ENCODE data around the gene CSMD2.

Gene CSMD2

DNA sequence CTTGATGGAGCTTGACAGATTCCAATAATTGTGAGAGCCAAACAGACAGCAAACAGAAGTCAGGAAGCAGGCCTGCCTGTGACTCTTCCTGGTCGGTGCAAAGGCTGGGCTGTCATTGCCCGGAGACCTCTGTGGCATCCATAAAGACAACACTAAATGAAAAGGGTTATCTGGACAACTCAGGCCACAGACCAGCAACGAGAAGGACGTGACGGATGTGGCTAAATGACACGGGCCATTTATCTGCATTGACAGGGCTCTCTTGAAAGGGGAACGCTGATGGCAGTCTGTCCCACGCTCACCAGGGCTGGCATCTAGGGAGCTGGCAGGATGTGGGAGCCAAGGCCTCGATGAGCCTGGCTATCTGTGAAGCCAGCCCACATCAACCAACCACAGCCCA, 266.1 kb downstream of the CSMD2 start:
- no peak for FAIRE-seq

DNA sequence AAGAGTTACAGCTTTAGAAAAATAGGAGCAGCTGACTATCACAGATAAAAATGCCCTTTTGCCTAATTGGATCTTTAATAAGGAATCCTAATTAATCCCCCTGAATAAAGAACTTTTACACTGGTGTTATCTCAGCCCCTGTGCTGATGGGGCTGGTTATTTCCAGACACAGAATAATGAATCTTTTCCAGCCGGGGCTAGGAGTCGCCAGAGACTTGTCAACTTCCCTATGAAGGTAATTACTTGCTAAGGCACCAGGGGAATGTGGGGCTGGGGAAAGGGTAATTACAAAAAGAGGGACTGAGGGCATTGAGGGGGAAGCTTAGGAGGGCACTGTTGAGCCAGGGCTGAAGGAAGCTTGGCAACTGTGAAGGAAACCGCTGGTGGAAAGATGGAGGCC, 266.6 kb downstream of the CSMD2 start:
- no peak for FAIRE-seq

DNA sequence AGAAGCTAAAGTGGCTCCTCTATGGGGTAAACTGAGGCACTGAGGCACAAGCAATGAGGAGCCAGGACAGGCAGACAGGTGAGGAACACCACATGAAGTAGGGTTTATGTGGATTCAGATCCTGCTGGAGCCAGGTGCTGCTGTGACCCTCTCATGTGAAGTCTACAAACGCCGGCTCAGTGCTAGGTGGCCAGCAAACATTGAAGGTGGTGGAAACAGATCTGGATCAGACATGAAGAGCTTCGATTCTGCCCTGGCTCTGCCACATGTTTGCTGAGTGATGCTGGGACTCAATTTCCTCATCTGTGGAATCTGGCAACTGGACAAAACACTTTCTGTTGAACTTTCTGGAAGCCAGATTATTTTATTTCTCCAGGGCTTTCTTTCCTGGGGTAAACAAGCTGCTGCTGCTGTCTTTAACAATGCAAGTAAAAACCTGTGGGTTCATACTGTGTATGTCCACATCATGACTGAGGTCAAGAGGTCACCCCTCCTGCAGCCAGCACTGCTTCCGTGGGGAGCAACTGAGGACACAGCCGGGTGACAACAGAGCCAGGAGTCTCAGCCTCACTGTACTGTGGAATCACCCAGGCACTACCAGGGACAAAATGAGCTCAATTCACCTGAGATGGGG, 267.8 kb downstream of the CSMD2 start:
- no peak for FAIRE-seq

DNA sequence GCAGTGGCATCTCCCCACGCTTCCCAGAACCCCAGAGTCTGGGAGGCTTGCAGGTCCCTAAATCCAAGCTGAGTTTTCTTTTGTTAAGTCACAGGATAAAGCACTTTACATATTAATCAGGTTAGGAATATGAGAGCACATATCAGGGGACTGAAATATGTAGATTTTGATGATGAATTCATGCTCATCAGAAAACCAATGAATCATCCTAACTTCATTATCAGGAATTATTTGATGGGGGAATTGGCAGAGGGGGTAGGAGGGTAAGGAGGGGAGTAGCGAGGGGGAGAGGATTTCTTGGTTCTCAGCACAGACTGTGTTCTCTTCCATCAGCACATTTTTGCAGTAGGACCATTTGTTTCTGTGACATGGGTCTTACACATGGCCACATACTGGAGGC, 269.1 kb downstream of the CSMD2 start:
- FAIRE-seq: no peak

DNA sequence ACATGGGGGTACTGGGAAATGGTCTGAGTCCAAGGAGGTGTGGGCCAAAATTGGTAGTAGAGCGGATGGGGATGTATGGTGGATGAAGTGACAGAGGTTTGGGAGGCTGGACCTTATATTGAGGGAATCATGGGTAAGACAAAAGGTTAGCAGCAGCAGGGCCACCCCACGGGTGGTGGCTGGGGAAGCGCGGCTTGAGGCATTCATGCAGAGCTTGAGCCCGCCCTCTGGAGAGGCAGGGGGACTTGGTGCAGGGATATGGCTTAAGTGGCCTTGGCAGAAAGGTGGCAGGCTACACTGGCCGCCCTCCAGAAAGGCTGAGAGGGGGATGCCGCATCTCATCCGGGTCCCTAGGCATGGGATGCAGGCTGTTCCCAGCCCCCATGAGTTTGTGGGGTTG, 269.6 kb downstream of the CSMD2 start:
- no peak for FAIRE-seq

DNA sequence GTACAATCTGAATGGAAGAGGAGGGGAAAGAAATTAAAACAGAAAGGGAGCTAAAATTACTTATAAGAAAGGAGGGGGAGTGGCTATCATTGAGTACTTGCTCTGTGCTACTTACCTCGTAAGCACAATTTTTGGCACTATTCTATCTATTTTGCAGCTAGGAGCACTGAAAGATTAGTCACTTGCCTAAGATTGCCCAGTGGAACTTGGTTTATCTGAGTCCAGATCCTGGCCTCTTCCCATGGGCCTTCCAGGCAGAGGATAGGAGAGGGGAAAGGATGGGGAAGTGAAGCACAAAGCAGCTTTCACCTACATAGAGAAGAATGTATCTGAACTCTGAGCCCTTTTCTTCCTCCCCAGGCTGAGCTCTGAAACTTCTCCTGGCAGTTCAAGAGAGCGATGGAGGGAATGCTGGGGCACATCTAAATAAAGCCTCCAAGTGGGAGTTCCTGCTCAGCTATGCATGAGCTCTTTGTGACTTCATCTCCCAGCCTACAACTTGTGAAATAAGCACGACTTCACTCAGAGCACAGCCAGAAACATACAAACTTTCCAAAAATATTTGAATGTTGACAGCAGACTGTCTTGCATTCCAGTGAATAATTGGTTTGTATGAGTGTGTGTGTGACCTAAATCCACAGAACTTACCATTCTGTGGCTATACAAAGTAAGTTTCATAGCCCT, 271.7 kb downstream of the CSMD2 start:
- no peak for FAIRE-seq

DNA sequence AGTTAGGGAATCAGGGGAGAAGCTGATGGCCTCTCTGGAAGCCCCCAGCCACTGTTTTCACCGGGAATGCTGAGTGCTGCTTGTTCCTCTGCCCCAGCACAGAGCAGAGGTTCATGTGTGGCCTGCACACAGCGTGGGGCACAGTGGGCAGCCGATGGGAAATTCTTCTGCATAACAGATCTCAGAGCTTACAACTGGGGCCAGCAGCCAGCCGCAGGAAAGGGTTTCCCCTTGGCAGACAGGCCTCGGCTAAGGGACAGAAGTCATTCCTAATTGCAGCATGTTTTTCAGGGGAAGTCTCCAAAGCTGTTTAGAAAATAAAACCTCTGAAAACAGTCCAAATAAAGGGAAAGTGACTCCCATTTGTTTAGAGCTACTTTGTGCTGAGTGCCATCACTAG, 278.5 kb downstream of the CSMD2 start:
- no peak for FAIRE-seq

DNA sequence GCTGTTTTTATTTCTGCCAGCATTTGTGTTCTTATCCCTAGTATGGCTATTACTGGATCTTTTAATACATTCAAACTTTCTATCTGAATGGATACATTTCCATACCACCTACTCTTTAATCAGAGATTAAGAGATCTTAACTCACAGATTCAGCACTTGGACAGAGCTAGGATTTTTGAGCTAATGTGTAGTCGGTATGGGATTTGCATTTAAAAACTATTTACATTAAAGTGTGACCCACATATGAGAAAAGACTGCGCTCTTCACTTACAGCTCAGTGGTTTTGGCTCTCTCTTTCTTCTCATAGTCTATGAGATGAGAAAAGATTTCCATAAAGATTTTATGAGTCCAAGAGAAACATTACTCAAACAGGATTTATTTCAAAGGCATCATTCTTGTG, 284.7 kb downstream of the CSMD2 start:
- no peak for FAIRE-seq

DNA sequence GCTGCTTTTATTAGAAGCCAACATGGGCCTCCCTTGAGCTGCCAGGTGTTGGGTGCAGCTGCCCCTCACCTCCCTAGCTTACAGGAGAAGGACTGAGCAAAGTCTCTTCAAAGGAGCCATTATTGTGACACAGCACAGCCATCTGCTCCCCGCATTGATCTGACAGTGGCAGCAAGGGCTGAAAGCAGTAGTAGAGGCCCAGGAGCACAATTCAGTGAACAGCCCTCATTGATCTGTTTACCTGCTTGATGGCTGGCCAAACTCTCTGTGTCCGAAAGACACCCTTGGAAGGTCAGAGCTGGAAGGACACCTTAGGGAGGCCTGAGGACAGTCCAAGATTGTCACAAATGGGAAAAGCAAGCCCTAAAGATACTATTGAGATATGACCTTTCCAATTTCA, 286.6 kb downstream of the CSMD2 start:
- no peak for FAIRE-seq

DNA sequence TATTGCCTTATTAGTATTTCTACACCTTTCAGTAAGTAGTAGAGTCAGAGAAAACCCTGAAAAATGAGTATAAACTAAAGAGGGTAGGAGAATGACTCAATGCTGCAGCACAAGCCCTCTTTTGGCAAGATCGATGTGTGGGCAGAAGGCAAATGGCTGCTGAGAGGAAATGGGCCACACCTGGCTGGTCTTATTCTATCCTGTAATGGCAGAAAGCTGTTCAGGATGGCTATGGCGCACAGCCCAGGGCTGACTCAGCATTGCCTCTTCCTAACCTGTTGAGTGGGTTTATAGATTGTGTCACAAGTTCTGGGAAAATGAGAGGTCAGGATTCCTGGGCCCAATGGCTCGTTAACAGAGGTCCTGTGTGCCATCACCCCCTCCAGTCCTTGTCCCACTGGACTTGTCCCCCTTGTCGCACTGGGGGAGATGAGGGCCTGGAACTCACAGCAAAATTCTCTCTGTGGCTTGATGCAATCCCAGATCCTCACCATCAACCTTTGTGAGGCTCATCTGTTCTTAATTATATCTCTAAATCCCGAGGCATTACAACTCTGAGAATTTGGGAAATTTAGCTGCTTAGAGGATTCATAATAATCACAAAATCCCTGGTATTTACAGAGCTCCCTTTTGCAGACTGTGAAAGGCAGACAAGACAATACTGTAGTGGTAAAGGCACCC, 287.9 kb downstream of the CSMD2 start:
- no peak for FAIRE-seq

DNA sequence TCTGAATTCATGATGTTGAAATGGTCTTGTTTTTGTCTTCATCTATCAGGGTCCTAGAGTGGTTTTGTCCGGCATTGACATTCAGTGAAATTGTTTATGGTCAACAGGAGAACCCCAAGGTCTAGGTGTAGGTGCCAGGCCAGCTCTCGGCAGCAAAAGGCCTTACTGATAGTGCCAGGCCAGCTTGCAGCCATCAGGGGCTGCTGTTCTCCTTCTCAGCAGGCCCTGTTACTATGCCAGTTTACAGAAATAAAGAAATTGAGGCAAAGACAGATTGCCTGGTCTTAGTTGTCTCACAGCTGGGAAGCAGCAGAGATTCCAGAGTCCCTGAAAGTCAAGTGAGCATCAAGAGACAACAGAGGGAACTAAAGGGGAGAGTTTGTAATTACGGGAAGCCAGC, 289.2 kb downstream of the CSMD2 start:
- FAIRE-seq: no peak

DNA sequence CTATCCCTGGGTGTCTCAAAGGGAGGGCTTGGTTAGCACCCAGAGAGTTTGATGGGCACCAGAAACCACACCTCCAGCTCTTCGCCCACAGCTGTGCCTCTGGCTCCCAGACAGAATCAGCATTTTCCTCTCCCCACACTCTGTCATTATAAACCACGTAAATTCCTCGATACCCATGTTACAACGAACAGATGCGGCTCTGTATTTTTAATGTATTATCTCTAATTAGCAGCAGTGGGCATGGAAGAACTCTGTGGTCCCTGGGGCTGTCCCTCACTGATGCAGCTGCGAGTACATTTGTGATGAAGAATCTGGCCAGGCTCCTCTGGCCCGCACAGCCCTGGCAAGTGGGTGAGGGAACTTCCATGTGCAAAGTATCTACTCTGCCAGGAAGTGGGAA, 290.4 kb downstream of the CSMD2 start:
- no peak for FAIRE-seq

DNA sequence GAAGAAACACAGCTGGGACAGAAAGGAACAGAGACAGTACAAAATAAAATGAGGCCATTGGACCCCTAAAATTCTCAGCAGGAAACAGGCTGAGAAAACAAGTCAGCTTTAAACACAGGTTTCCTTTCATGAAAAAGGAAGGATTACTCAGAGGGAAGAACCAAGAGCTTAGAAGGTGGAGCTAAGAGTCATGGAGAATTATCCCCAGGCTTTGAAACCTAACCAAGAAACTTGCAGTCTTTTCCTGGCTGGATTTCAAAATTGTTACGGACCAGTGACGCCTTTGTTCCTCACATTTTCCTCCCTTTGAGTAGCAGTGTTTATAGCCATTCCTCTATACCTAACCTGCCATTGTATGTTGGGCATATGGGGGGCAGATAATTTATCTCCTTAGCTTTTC, 292.3 kb downstream of the CSMD2 start:
- FAIRE-seq: no peak

DNA sequence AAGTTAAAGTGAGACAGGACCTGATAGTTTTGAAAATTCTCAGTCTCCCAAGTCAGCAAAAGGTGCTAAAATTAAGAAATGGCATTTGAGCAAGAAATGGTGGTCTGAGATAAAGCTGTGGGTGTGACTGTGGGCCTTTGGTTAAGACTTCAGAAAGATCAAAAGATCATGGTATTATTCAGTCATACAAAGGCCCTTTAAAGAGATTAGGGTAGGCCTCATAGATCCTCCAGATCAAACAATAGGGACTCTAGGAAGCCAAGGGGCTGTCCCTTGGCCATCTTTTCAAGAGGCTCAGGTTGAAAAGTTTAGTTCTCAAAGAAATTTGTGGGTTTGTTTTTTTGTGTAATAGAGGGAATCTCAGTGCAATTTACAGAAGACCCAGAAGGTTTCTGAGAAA, 292.8 kb downstream of the CSMD2 start:
- no peak for FAIRE-seq

DNA sequence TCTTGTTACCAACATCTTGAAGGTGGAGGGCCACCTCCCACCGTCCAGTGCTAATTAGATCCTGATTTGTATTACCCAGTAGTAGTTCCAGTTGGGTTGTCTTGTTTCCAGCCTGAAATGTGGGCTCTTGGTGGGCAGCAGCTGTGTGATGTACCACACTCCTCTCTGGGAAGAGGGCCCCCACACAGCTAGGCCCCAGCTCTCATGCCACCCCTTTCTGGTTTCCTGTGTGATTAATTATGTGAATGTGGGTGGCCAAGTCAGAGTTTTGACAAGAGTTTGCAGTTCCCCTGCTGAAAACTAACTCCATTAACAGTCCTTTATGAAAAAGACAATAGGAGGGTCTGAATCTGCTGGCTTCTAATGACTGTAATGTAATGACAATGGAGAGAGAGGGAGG, 297.3 kb downstream of the CSMD2 start:
- no peak for FAIRE-seq

DNA sequence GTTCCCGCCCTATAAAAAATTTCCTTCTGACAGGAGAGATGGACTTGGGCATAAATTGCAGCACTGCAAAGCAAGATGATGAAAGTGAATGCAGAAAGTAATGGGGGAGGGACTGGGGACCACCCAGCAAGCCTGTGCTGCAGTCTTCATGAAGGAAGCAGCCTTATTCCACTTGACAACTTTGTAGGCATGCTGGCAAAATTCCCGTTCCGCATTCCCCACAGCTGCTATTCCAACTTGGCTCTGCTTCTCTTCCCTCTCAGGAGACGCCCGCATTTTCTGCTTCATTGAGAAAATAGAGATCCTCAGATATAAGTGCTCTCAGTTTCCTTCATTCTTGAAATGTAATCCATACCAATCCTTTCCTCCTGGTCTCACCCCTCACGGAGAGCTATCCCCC, 298.7 kb downstream of the CSMD2 start:
- no peak for FAIRE-seq

DNA sequence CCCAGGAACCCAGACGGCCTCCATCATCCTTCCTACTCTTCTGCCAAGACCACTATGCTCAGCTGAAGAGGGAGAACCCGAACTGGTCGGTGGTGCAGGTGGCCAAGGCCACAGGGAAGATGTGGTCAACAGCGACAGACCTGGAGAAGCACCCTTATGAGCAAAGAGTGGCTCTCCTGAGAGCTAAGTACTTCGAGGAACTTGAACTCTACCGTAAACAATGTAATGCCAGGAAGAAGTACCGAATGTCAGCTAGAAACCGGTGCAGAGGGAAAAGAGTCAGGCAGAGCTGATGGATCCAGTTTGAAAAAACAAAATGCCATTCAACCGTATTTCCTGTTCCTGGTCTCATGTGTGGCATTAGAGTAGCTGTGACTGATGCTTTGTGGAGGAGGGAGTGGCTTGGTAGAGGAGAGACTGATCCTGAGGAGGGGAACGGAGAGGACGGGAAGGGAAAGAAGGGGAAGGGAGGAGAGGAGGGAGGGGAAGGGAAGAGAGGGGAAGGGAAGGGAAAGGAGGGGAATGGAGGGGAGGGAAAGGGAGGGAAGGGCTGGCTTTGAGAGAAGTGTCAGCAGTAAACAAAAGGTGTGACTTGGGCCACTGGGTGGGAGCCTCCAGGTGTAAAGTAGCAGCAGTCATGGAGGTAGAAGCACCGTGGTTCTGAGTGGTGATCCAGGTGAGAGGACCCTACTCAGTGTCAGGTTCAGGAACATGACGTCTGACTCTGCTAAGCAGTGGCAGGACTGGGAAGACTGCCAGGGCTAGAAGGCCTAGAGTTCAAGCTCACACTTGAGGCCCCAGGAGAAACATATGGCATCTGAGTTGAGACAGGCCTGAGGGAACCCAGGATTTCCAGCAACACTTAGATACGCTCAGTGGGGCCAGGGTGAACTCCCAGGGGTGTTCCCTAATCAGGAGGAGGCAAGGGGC, 300.3 kb downstream of the CSMD2 start:
- no peak for FAIRE-seq

DNA sequence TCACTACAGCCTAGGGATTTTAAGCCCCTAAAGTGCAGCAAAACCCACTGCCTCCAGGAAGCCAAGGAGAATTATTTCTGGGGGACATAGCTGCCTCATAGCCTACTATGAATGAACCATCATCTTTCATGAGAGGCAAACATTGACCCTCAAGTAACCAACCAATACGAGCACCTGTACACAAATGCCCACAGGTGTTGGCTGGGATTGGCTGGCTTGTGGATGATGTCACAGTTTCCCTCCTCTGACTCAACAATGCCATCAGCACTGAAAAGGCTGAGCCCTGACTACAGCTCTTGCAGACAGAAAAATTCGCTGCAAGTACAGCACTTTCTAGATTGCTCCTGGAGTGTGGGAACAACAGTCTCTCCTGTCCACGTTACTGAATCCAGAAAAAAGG, 301.3 kb downstream of the CSMD2 start, which contains the start of gene HMGB4:
HMGB4 (plus strand) TSS at position 301 of the 400 bp plus-strand sequence. CDS start 113 bp downstream, outside the sequence.
- no peak for FAIRE-seq

DNA sequence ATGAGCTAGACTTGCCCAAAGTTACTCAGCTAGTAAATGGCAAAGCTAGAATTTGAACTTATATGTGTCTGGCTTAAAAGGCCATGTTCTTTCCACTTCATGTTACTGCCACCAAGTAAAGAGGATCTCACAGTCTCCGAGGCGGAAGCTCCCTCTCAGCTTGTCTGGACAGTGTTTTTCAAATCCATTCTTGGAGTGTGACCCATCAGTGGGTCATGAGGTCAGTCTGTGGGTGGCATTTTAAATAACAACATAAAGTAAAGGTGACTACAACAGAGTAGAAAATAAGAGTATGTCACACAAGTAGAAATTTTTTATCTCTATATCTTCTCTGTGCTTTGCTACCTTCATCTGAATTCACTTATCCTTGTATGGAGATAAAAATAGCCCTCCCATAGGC, 304.4 kb downstream of the CSMD2 start:
- no peak for FAIRE-seq

DNA sequence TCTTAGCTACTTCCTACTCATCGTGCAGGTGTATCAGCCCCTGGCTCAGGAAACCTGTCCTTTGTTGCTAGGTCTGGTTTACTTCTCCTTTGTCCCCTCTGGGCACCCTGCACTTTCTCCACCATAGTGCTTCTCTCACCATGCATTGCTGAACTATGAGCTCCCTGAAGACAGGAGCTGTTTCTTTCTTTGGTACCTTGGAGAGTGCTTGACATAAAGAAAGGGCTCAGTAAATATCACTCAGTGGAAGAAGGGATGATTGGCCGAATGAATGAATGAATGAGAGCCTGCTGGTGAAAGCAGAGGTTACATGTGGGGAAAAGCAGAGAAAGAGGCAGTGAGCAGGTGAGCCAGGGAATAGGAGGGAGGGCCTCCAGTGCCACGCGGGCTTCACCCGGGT, 310.9 kb downstream of the CSMD2 start:
- FAIRE-seq: no peak

DNA sequence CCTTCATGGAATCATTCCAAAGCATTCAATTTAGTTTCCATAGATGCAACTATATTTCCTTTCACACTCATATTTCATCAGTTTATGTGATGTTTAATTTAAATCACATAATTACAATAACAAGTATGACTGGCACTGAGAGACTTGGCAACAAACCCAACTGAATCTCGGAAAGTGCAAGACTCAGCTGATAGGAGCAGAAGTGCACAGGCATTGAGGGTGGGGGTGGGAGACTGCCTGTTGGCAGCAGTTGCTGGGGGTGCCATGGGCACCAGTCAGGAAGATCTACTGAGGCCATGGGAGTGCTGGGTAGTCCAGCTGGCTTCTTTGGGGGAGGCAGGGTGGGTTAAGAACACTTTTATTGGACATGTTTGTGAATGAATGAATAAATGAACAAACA, 311.6 kb downstream of the CSMD2 start:
- no peak for FAIRE-seq

DNA sequence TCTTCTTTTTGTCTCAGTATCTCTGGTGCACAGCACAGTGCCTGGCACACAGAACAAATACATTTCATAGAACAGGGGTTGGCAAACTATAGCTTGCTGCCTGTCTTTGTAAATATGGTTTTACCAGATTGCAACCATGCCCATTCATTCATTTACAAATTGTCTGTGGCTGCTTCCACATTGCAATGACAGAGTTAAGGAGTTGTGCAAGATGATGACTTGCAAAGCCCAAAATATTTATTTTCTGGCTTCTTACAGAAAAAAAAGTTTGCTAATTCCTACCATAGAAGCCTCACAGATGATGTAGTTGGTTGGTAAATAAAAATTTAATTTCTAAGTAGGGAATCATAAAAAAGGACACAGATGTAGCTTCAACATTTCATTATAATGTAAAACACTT, 312.3 kb downstream of the CSMD2 start:
- no peak for FAIRE-seq

DNA sequence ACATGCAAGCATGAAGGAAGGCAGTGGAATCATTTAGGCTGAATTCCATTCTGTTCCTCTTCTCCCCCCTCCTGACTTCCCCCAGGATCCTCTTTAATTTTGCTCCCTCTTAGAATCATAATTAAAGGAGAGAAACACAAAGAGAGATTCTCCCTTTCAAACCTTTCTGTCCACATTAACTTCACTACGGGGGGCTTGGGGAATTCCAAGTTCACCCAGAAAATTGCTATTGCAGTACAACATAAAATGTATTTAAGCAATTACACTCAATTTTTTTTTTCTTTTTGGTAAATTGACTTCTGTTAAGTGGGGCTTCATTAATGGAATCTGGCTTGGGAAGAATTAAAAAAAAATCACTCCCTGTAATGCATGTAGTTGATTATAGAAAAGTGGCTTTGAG, 314.5 kb downstream of the CSMD2 start:
- no peak for FAIRE-seq
